Measurements from ENCODE around the gene DGKI.

GRCh38 chr7:137572056-137572784 is 274.6 kb downstream of the DGKI start:
- TF ChIP-seq CTCF (tag by site-specific recombination; IDR thresholded peaks at IDR 0.05) (no peak), ZSCAN23 (tag by site-specific recombination; IDR thresholded peaks at IDR 0.05) (no peak), TCF7L2 (IDR thresholded peaks at IDR 0.05; ENCODE audit: borderline replicate concordance, low read depth, low read length) (no peak), ZNF140 (tag by site-specific recombination; IDR thresholded peaks at IDR 0.05) (no peak), ZNF202 (tag by site-specific recombination; IDR thresholded peaks at IDR 0.05; ENCODE audit: borderline replicate concordance) (no peak), ZNF596 (tag by site-specific recombination; IDR thresholded peaks at IDR 0.05) (no peak), YY1 (tag by site-specific recombination; IDR thresholded peaks at IDR 0.05) (no peak), ELK4 (IDR thresholded peaks at IDR 0.05; ENCODE audit: borderline replicate concordance, low read depth, low read length) (no peak), KLF9 (tag by site-specific recombination; IDR thresholded peaks at IDR 0.05; ENCODE audit: low read depth) (no peak), ZNF239 (tag by site-specific recombination; IDR thresholded peaks at IDR 0.05) (no peak), ATF2 (tag by site-specific recombination; IDR thresholded peaks at IDR 0.05; ENCODE audit: low read depth) (no peak), ZNF549 (tag by site-specific recombination; IDR thresholded peaks at IDR 0.05) (no peak), ZNF449 (tag by site-specific recombination; IDR thresholded peaks at IDR 0.05) (no peak), ZNF16 (tag by site-specific recombination; IDR thresholded peaks at IDR 0.05; ENCODE audit: low read depth) (no peak)
